HepG2 (cell line): Measurements from ENCODE around the gene RAP1GAP2. TPM values are rescaled to one million over a fixed set of nuclear protein-coding genes. Genes with fewer than 3 reads are reported as not detected.

Experiments used
- AKAP8 ChIP-seq: sonication (generic); formaldehyde crosslinking; IDR thresholded peaks from 2 replicates; pipeline ENCODE4 v1.5.1; 2020; ENCODE audit warnings: mild to moderate bottlenecking, missing genetic modification reagents
- CHD4 ChIP-seq: fragments of 200-600 bp; sonication (generic); IDR thresholded peaks from 2 replicates; pipeline ENCODE4 v1.7.0; 2017; ENCODE audit warnings: mild to moderate bottlenecking, low read length, borderline replicate concordance
- EEA1 ChIP-seq: sonication (generic); formaldehyde crosslinking; IDR thresholded peaks from 2 replicates; pipeline ENCODE4 v1.5.1; 2020; ENCODE audit warnings: mild to moderate bottlenecking, missing genetic modification reagents, borderline replicate concordance
- EHMT2 ChIP-seq: fragments of 200-600 bp; sonication (generic); IDR thresholded peaks from 2 replicates; pipeline ENCODE4 v1.7.0; 2017; ENCODE audit warnings: antibody characterized with exemption, low read depth, low read length, borderline replicate concordance
- HNF4A ChIP-seq: sonication (generic); formaldehyde crosslinking; IDR thresholded peaks from 2 replicates; pipeline ENCODE4 v1.4.0; 2020; ENCODE audit warnings: missing genetic modification reagents
- HOXA3 ChIP-seq: sonication (generic); formaldehyde crosslinking; IDR thresholded peaks from 2 replicates; pipeline ENCODE4 v1.5.0; 2020; ENCODE audit warnings: missing genetic modification reagents
- IRF2 ChIP-seq: IDR thresholded peaks from 2 replicates; pipeline ENCODE4 v1.6.1; 2018; ENCODE audit warnings: missing genetic modification reagents, missing compliant biosample characterization
- IRF9 ChIP-seq: sonication (generic); formaldehyde crosslinking; IDR thresholded peaks from 2 replicates; pipeline ENCODE4 v1.8.0; 2022; ENCODE audit warnings: missing genetic modification reagents, mild to moderate bottlenecking, borderline replicate concordance
- RXRA ChIP-seq: sonication (generic); formaldehyde crosslinking; IDR thresholded peaks from 2 replicates; pipeline ENCODE4 v1.5.1; 2020; ENCODE audit warnings: missing genetic modification reagents
- SAP130 ChIP-seq: IDR thresholded peaks from 2 replicates; pipeline ENCODE4 v1.6.1; 2016; ENCODE audit warnings: low read depth
- TFDP2 ChIP-seq: sonication (generic); formaldehyde crosslinking; IDR thresholded peaks from 2 replicates; pipeline ENCODE4 v1.4.0; 2020; ENCODE audit warnings: missing genetic modification reagents
- UBTF ChIP-seq: sonication (generic); formaldehyde crosslinking; IDR thresholded peaks from 2 replicates; pipeline ENCODE4 v1.4.0; 2020; ENCODE audit warnings: mild to moderate bottlenecking, missing genetic modification reagents
- ZHX1 ChIP-seq: sonication (generic); formaldehyde crosslinking; IDR thresholded peaks from 2 replicates; pipeline ENCODE4 v1.8.1; 2022; ENCODE audit warnings: low read depth, mild to moderate bottlenecking, missing genetic modification reagents
- ZNF274 ChIP-seq: sonication (generic); formaldehyde crosslinking; IDR thresholded peaks from 2 replicates; pipeline ENCODE4 v1.5.1; 2020; ENCODE audit warnings: mild to moderate bottlenecking, missing genetic modification reagents
- ZNF354B ChIP-seq: sonication (generic); formaldehyde crosslinking; IDR thresholded peaks from 2 replicates; pipeline ENCODE4 v1.8.0; 2022; ENCODE audit warnings: mild to moderate bottlenecking, missing genetic modification reagents
- ZNF563 ChIP-seq: sonication (generic); formaldehyde crosslinking; IDR thresholded peaks from 2 replicates; pipeline ENCODE4 v1.8.0; 2022; ENCODE audit warnings: mild to moderate bottlenecking, moderate library complexity, missing genetic modification reagents
- ZNF777 ChIP-seq: sonication (generic); formaldehyde crosslinking; IDR thresholded peaks from 2 replicates; pipeline ENCODE4 v1.4.0; 2020; ENCODE audit warnings: missing genetic modification reagents
- ZSCAN22 ChIP-seq: sonication (generic); formaldehyde crosslinking; IDR thresholded peaks from 2 replicates; pipeline ENCODE4 v1.4.0; 2020; ENCODE audit warnings: mild to moderate bottlenecking, missing genetic modification reagents
- ZXDC ChIP-seq: sonication (generic); formaldehyde crosslinking; IDR thresholded peaks from 2 replicates; pipeline ENCODE4 v1.5.0; 2020; ENCODE audit warnings: mild to moderate bottlenecking, missing genetic modification reagents
- polyA plus RNA-seq, 8 experiments: library from polyadenylated mRNA; depleted of rRNA in 3 of 8; stranded (reverse) in 7 of 8; unstranded in 1 of 8; fragments of >200 nt; fragmentation: Illumina TruSeq in 4 of 8; extraction: Trizol in 4 of 8; gene quantifications; 2 replicates each; pipeline versions ENCODE4 v1.2.1 to v1.2.3, GENCODE V29; 2011 to 2016; ENCODE audit warnings: low read depth in 4 of 8, missing spikeins in 1 of 8, mixed read lengths in 1 of 8; ENCODE audit not compliant: insufficient read depth in 1 of 8
- total RNA-seq, 5 experiments: library from RNA; depleted of rRNA; stranded (reverse); fragments of >200 nt; fragmentation: Illumina TruSeq; extraction: Trizol; gene quantifications; 2 replicates each; pipeline ENCODE4 v1.2.3, GENCODE V29; 2016; ENCODE audit warnings: low read depth in 1 of 5

The RAP1GAP2 gene
- total and polyA plus RNA-seq, 2 of the 13 experiments (the other 11 are each of a cell fraction or from before 2014, with no cell fraction given) = 10.9 to 12.0 TPM

- TF ChIP-seq IRF9 = peak; percentile 54; the same call in 1 of the 2 replicates
- peak; percentile 34; the same call in 1 of the 2 replicates for TF ChIP-seq AKAP8 (CRISPR knock-in tag)
- TF ChIP-seq ZNF274 = 0 out of 2 replicates have a peak, but pooled peaks have one; percentile 21
- no peak for TF ChIP-seq EHMT2
- peak; percentile 56; the same call in 1 of the 2 replicates for TF ChIP-seq HOXA3
- no peak for TF ChIP-seq ZSCAN22 (CRISPR knock-in tag)
- peak; percentile 62; the same call in 1 of the 2 replicates for TF ChIP-seq UBTF
- no peak for TF ChIP-seq ZXDC (CRISPR knock-in tag)
- 0 out of 2 replicates have a peak, but pooled peaks have one; percentile 11 for TF ChIP-seq ZHX1
- TF ChIP-seq EEA1 (CRISPR knock-in tag) = peak; percentile 44; the same call in 1 of the 2 replicates
- peak; percentile 24; the same call in 1 of the 2 replicates for TF ChIP-seq IRF2 (CRISPR knock-in tag)
- no peak for TF ChIP-seq CHD4
- TF ChIP-seq RXRA (CRISPR knock-in tag) = peak; percentile 85
- TF ChIP-seq ZNF354B = 0 out of 2 replicates have a peak, but pooled peaks have one; percentile 55
- peak; percentile 81 for TF ChIP-seq ZNF777 (CRISPR knock-in tag)
- TF ChIP-seq TFDP2 = peak; percentile 52; the same call in 1 of the 2 replicates
- TF ChIP-seq HNF4A (CRISPR knock-in tag) = peak; percentile 81
- TF ChIP-seq ZNF563 (CRISPR knock-in tag) = 0 out of 2 replicates have a peak, but pooled peaks have one; percentile 10
- TF ChIP-seq SAP130 = peak; percentile 42; the same call in 1 of the 2 replicates
Measured at GRCh38 chr17:2776589-2777241, 19.5 kb upstream of the RAP1GAP2 start (continued).
